ENCODE data around the gene NR3C2. TPM values are rescaled to one million over a fixed set of nuclear protein-coding genes. Genes with fewer than 3 reads are reported as not detected.

The NR3C2 gene
- total and polyA plus RNA-seq, 2 of the 4 experiments (the other 2 are of a cell fraction), result 1.1 to 2.3 TPM

DNA sequence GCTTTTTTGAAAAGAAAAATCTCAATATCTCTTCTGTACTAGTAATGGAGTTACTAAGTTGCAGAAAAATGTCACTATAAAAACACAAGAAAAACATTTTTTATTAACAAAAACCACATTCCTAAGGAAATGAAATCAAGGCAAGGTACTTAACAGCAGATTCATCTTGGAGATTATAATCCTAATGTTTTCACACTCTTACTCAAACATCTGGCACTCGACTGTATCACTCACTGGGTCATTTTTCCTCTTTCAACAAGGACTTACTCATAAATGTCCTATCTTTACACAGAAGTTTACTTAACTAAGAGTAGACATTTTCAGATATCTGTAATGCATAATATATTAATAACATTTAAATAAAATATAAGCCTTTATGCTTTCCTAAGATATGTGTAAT lies 216.6 kb downstream of the NR3C2 start:
- no peak overlapping the region for H2BK20ac ChIP-seq (ENCODE audit: low read depth, low read length)
- H3K9me1 ChIP-seq (ENCODE audit: insufficient read depth, low read length), result no peaks in the 10 kb centered on the region
- H2BK120ac ChIP-seq (ENCODE audit: low read depth, low read length), result no peak overlapping the region
- H2BK15ac ChIP-seq (ENCODE audit: low read depth, low read length), result no peak overlapping the region
- POLR2A ChIA-PET (ENCODE audit: unreplicated experiment), result no interaction called here
- no peaks in the 10 kb centered on the region for H3K9me3 ChIP-seq (ENCODE audit: control insufficient read depth, insufficient read depth, low read length)
- dilution Hi-C loops (cut with HindIII; ENCODE audit: low sequenced_read_pairs, unreplicated experiment), result no loop called here
- no TSS peak for BruUV-seq (replicated peaks)
- no peak overlapping the region for H2BK5ac ChIP-seq (ENCODE audit: low read depth, low read length, poor library complexity, severe bottlenecking)
- no peak overlapping the region for H2AK5ac ChIP-seq (ENCODE audit: low read depth, low read length)
- H3K4me3 ChIP-seq (ENCODE audit: insufficient read depth, low read depth, low read length), result no peak overlapping the region
- no peaks in the 10 kb centered on the region for H4K20me1 ChIP-seq (ENCODE audit: insufficient read depth, low read length)
- no peak overlapping the region for H2AK9ac ChIP-seq (replicated peaks; ENCODE audit: low read depth, low read length, poor library complexity)
- no peak for ATAC-seq (ENCODE audit: low read depth)
- H3K18ac ChIP-seq (ENCODE audit: low read depth, low read length), result no peak overlapping the region
- no peak overlapping the region for H2AFZ ChIP-seq (replicated peaks; ENCODE audit: low read length, poor library complexity)
- H4K8ac ChIP-seq (ENCODE audit: low read depth in 2 of 2, low read length in 2 of 2), result no peak overlapping the region
- TF ChIP-seq MAZ (IDR thresholded peaks at IDR 0.05; ENCODE audit: borderline replicate concordance, low read depth, low read length) (no peak), CHD1 (IDR thresholded peaks at IDR 0.05; ENCODE audit: low read depth, low read length) (no peak), BHLHE40 (IDR thresholded peaks at IDR 0.05; ENCODE audit: low read depth, low read length) (no peak), FOS (IDR thresholded peaks at IDR 0.05; ENCODE audit: low read depth, low read length) (no peak), POLR2A (IDR thresholded peaks at IDR 0.05; ENCODE audit: low read depth, low read length) (no peak), SMC3 (IDR thresholded peaks at IDR 0.05; ENCODE audit: low read depth, low read length) (no peak), NFE2L2 (IDR thresholded peaks at IDR 0.05; ENCODE audit: low read depth, low read length) (no peak), RAD21 (IDR thresholded peaks at IDR 0.05; ENCODE audit: low read length) (no peak), CEBPB (IDR thresholded peaks at IDR 0.05; ENCODE audit: low read depth, low read length) (no peak), MXI1 (IDR thresholded peaks at IDR 0.05; ENCODE audit: borderline replicate concordance, low read depth, low read length) (no peak), MAFK (IDR thresholded peaks at IDR 0.05; ENCODE audit: low read depth, low read length) (no peak), RCOR1 (IDR thresholded peaks at IDR 0.05; ENCODE audit: insufficient replicate concordance, low read length) (no peak), RFX5 (IDR thresholded peaks at IDR 0.05; ENCODE audit: low read depth, low read length) (no peak)
- TF ChIP-seq, protein P1, sequence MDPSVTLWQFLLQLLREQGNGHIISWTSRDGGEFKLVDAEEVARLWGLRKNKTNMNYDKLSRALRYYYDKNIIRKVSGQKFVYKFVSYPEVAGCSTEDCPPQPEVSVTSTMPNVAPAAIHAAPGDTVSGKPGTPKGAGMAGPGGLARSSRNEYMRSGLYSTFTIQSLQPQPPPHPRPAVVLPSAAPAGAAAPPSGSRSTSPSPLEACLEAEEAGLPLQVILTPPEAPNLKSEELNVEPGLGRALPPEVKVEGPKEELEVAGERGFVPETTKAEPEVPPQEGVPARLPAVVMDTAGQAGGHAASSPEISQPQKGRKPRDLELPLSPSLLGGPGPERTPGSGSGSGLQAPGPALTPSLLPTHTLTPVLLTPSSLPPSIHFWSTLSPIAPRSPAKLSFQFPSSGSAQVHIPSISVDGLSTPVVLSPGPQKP (IDR thresholded peaks at IDR 0.05; ENCODE audit: borderline replicate concordance, low read depth, low read length), result no peak
- TF ChIP-seq, protein P2, sequence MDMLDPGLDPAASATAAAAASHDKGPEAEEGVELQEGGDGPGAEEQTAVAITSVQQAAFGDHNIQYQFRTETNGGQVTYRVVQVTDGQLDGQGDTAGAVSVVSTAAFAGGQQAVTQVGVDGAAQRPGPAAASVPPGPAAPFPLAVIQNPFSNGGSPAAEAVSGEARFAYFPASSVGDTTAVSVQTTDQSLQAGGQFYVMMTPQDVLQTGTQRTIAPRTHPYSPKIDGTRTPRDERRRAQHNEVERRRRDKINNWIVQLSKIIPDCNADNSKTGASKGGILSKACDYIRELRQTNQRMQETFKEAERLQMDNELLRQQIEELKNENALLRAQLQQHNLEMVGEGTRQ (IDR thresholded peaks at IDR 0.05; ENCODE audit: low read depth, low read length), result no peak
- TF ChIP-seq, protein P3, sequence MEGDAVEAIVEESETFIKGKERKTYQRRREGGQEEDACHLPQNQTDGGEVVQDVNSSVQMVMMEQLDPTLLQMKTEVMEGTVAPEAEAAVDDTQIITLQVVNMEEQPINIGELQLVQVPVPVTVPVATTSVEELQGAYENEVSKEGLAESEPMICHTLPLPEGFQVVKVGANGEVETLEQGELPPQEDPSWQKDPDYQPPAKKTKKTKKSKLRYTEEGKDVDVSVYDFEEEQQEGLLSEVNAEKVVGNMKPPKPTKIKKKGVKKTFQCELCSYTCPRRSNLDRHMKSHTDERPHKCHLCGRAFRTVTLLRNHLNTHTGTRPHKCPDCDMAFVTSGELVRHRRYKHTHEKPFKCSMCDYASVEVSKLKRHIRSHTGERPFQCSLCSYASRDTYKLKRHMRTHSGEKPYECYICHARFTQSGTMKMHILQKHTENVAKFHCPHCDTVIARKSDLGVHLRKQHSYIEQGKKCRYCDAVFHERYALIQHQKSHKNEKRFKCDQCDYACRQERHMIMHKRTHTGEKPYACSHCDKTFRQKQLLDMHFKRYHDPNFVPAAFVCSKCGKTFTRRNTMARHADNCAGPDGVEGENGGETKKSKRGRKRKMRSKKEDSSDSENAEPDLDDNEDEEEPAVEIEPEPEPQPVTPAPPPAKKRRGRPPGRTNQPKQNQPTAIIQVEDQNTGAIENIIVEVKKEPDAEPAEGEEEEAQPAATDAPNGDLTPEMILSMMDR (conservative IDR thresholded peaks at IDR 0.05; ENCODE audit: low read depth, low read length), result no peak
- no peak overlapping the region for H3K23ac ChIP-seq (ENCODE audit: low read depth, low read length)
- H3K9ac ChIP-seq (ENCODE audit: low read depth, low read length), result no peak overlapping the region
- no peak overlapping the region for H3K4me2 ChIP-seq (ENCODE audit: low read depth, low read length)
- WGBS, 2 experiments (ENCODE audit: extremely low coverage in 2 of 2, insufficient read length in 1 of 2), result no CpG with 5 or more reads among the region's 1 CpG
- intact Hi-C loops (cut with micrococcal nuclease), result no loop called here
- H3K4ac ChIP-seq (ENCODE audit: low read depth, low read length), result no peak overlapping the region
- no peaks in the 10 kb centered on the region for H3K36me3 ChIP-seq (ENCODE audit: control insufficient read depth, insufficient read depth, low read length)
- H3K27me3 ChIP-seq (ENCODE audit: control insufficient read depth, insufficient read depth, low read length), result no peaks in the 10 kb centered on the region
- CTCF ChIA-PET, result interaction anchor here (1.5 kb wide), 1 partner anchor 11 kb away, joined by 4 read pairs; no protein-coding TSS in a partner anchor
- no peaks in the 10 kb centered on the region for H3K4me1 ChIP-seq (ENCODE audit: control insufficient read depth, insufficient read depth, low read length)
- peak; percentile 2 for DNase-seq
- no peaks in the 10 kb centered on the region for H3K79me1 ChIP-seq (ENCODE audit: low read depth in 1 of 2, low read length in 2 of 2)
- in situ Hi-C loops (cut with MboI; ENCODE audit: low sequenced_read_pairs), result no loop called here
- no peak overlapping the region for H4K91ac ChIP-seq (ENCODE audit: insufficient read depth, low read depth, low read length)
- H3K14ac ChIP-seq (replicated peaks; ENCODE audit: low read depth, low read length), result no peak overlapping the region
- H3K56ac ChIP-seq (ENCODE audit: extremely low read depth, insufficient read depth, low read length), result no peak overlapping the region
- H3K27ac ChIP-seq (ENCODE audit: insufficient read depth, low read length), result no peak overlapping the region
- no peak overlapping the region for H4K5ac ChIP-seq (ENCODE audit: low read depth, low read length)

All from IMR-90 (cell line).